GM12878 (cell line): ENCODE data around the gene ART1. TPM values are rescaled to one million over a fixed set of nuclear protein-coding genes. Genes with fewer than 3 reads are reported as not detected.

Experiments used
- ATAC-seq: fragments of 200-7000 bp; cut with Tn5 transposase; 3 replicates; pipeline ENCODE4 v1.9.1; 2020; ENCODE audit warnings: mild to moderate bottlenecking, moderate library complexity
- BruUV-seq: library from RNA; stranded (reverse); fragments of 400-500 nt; replicated peaks from 2 replicates; lab custom pipeline; 2021; lab: Mats Ljungman, UMichigan
- CTCF ChIA-PET: fragments of 300-600 bp; sonication (Branson Sonifier 250); formaldehyde crosslinking; extraction: SDS; loops from one replicate; lab custom pipeline; 2021; ENCODE audit warnings: inconsistent platforms; lab: Yijun Ruan, JAX
- POLR2A ChIA-PET: fragments of 350-600 bp; formaldehyde crosslinking; extraction: SDS; loops from one replicate; lab custom pipeline; 2021; ENCODE audit warnings: inconsistent platforms; lab: Charles Lee
- RAD21 ChIA-PET: fragments of 300-600 bp; sonication (Branson Sonifier 250); formaldehyde crosslinking; loops from one replicate; lab custom pipeline; 2023; ENCODE audit warnings: antibody characterized with exemption; ENCODE audit not compliant: unreplicated experiment; lab: Charles Lee
- SMC1A ChIA-PET: fragments of 300-600 bp; sonication (Branson Sonifier 250); formaldehyde crosslinking; loops from one replicate; lab custom pipeline; 2023; ENCODE audit not compliant: unreplicated experiment, uncharacterized antibody; lab: Charles Lee
- DNase-seq: peaks from one replicate; pipeline ENCODE4 v3.0.0-alpha.2; 2011; ENCODE audit warnings: low read depth, low spot score
- FAIRE-seq: peaks from 3 replicates; lab custom pipeline; 2011; peaks lifted over from hg19 to GRCh38; lab: Jason Lieb, UNC
- H2AFZ ChIP-seq: 2 replicates; pipeline ENCODE4 v1.6.0; 2011; ENCODE audit warnings: low read depth, low read length, control low read depth; ENCODE audit not compliant: control insufficient read depth
- H3K27ac ChIP-seq: 2 replicates; pipeline ENCODE4 v1.5.1; 2011; ENCODE audit warnings: control low read depth; ENCODE audit not compliant: control insufficient read depth, insufficient read depth
- H3K27me3 ChIP-seq, 2 experiments: replicated peaks in 1 of 2; 2 replicates each; pipeline versions ENCODE4 v1.6.0 to v1.6.1; 2011; ENCODE audit warnings: low read length in 1 of 2; ENCODE audit not compliant: control insufficient read depth in 2 of 2, insufficient read depth in 2 of 2
- H3K36me3 ChIP-seq, 2 experiments: 2 replicates each; pipeline ENCODE4 v1.5.1; 2011; ENCODE audit warnings: low read length in 1 of 2; ENCODE audit not compliant: control insufficient read depth in 2 of 2, insufficient read depth in 2 of 2
- H3K4me1 ChIP-seq: 2 replicates; pipeline ENCODE4 v1.6.1; 2011; ENCODE audit warnings: mild to moderate bottlenecking, low read length, moderate library complexity, mixed read lengths; ENCODE audit not compliant: control insufficient read depth, insufficient read depth
- H3K4me2 ChIP-seq: 2 replicates; pipeline ENCODE4 v1.6.0; 2011; ENCODE audit warnings: control low read depth; ENCODE audit not compliant: control insufficient read depth, insufficient read depth
- H3K4me3 ChIP-seq: fragments of 200-600 bp; sonication (generic); 2 replicates; pipeline ENCODE4 v1.5.1; 2016
- H3K79me2 ChIP-seq: 2 replicates; pipeline ENCODE4 v1.6.0; 2011; ENCODE audit warnings: low read length; ENCODE audit not compliant: control insufficient read depth, insufficient read depth
- H3K9ac ChIP-seq: 2 replicates; pipeline ENCODE4 v1.8.0; 2011; ENCODE audit warnings: low read length, control low read depth, mixed read lengths; ENCODE audit not compliant: control insufficient read depth, insufficient read depth
- H3K9me3 ChIP-seq: replicated peaks from 3 replicates; pipeline ENCODE4 v1.5.1; 2011; ENCODE audit warnings: mild to moderate bottlenecking, low read length; ENCODE audit not compliant: control insufficient read depth, insufficient read depth
- H4K20me1 ChIP-seq: 2 replicates; pipeline ENCODE4 v1.6.0; 2011; ENCODE audit not compliant: control insufficient read depth, insufficient read depth
- BACH1 ChIP-seq: fragments of 450-650 bp; IDR thresholded peaks from 2 replicates; pipeline ENCODE4 v1.6.1; 2017; ENCODE audit warnings: mild to moderate bottlenecking, borderline replicate concordance
- BCL3 ChIP-seq: IDR thresholded peaks from 2 replicates; pipeline ENCODE4 v1.6.1; 2011; ENCODE audit warnings: borderline replicate concordance, low read depth, mild to moderate bottlenecking, moderate library complexity, low read length; ENCODE audit not compliant: insufficient read depth, poor library complexity, severe bottlenecking
- CHD1 ChIP-seq: IDR thresholded peaks from 2 replicates; pipeline ENCODE4 v1.6.1; 2012; ENCODE audit warnings: low read depth, low read length, improper control_type of control experiment
- CHD2 ChIP-seq: IDR thresholded peaks from 2 replicates; pipeline ENCODE4 v1.6.1; 2011; ENCODE audit warnings: low read depth, low read length, improper control_type of control experiment, borderline replicate concordance
- EP300 ChIP-seq, 2 experiments: fragments of 150-350 bp in 1 of 2; IDR thresholded peaks; 2 replicates each; pipeline ENCODE4 v1.6.1; 2011 to 2012; ENCODE audit warnings: low read depth in 2 of 2, low read length in 2 of 2, borderline replicate concordance in 1 of 2, improper control_type of control experiment in 1 of 2, inconsistent platforms in 1 of 2; ENCODE audit not compliant: control insufficient read depth in 1 of 2
- GABPA ChIP-seq: IDR thresholded peaks from 2 replicates; pipeline ENCODE4 v1.6.1; 2014; ENCODE audit warnings: antibody characterized with exemption, low read depth, mild to moderate bottlenecking, inconsistent platforms
- HCFC1 ChIP-seq: fragments of 150-350 bp; IDR thresholded peaks from 2 replicates; pipeline ENCODE4 v1.6.1; 2014; ENCODE audit warnings: low read length
- HDAC2 ChIP-seq: fragments of 200-600 bp; sonication (generic); IDR thresholded peaks from 2 replicates; pipeline ENCODE4 v1.6.1; 2017
- IKZF2 ChIP-seq, 2 experiments: fragments of 450-650 bp; IDR thresholded peaks; 2 replicates each; pipeline ENCODE4 v1.6.1; 2017; ENCODE audit warnings: mild to moderate bottlenecking in 2 of 2, moderate library complexity in 2 of 2
- JUND ChIP-seq: IDR thresholded peaks from 2 replicates; pipeline ENCODE4 v1.6.1; 2012; ENCODE audit warnings: low read depth, mild to moderate bottlenecking, low read length, improper control_type of control experiment, moderate library complexity
- NR2C1 ChIP-seq: fragments of 450-650 bp; IDR thresholded peaks from 2 replicates; pipeline ENCODE4 v1.6.1; 2017; ENCODE audit warnings: antibody characterized with exemption, mild to moderate bottlenecking, moderate library complexity
- POLR2AphosphoS2 ChIP-seq: IDR thresholded peaks from 2 replicates; pipeline ENCODE4 v1.6.1; 2011; ENCODE audit warnings: low read depth, mild to moderate bottlenecking, low read length, improper control_type of control experiment, moderate library complexity
- RAD51 ChIP-seq: fragments of 450-650 bp; IDR thresholded peaks from 2 replicates; pipeline ENCODE4 v1.6.1; 2016; ENCODE audit warnings: moderate library complexity, mild to moderate bottlenecking, inconsistent platforms
- RELA ChIP-seq: fragments of 450-650 bp; IDR thresholded peaks from 2 replicates; pipeline ENCODE4 v1.8.0; 2014; ENCODE audit warnings: borderline replicate concordance; ENCODE audit not compliant: partially characterized antibody
- SMAD5 ChIP-seq: IDR thresholded peaks from 2 replicates; pipeline ENCODE4 v1.6.1; 2016; ENCODE audit warnings: antibody characterized with exemption, low read depth
- STAT1 ChIP-seq: fragments of 450-650 bp; conservative IDR thresholded peaks from 2 replicates; pipeline ENCODE4 v1.6.1; 2014; ENCODE audit warnings: antibody characterized with exemption, mild to moderate bottlenecking
- USF2 ChIP-seq: IDR thresholded peaks from 2 replicates; pipeline ENCODE4 v1.6.1; 2011; ENCODE audit warnings: low read depth, low read length, improper control_type of control experiment, borderline replicate concordance
- YY1 ChIP-seq: IDR thresholded peaks from 2 replicates; pipeline ENCODE4 v1.6.1; 2011; ENCODE audit warnings: low read depth, mild to moderate bottlenecking, low read length
- WGBS: methylation state at CpG from one replicate; pipeline ENCODE4 v1.1.6; 2016; ENCODE audit warnings: low lambda C conversion rate; ENCODE audit not compliant: insufficient replicate concordance, insufficient coverage; ENCODE audit errors: missing lambda C conversion rate; 5-methylcytosine and 5-hydroxymethylcytosine counted together
- in situ Hi-C: fragments of 300-500 bp; cut with MboI; formaldehyde crosslinking; loops from 9 replicates; pipeline ENCODE4 v1.14.3; 2018; ENCODE audit warnings: mixed read lengths
- intact Hi-C: fragments of 100-400 bp; cut with micrococcal nuclease; formaldehyde crosslinking; loops from one replicate; pipeline ENCODE4 v1.14.2; 2022; ENCODE audit not compliant: unreplicated experiment
- polyA plus RNA-seq, 11 experiments: library from polyadenylated mRNA; depleted of rRNA in 4 of 11; unstranded in 6 of 11; stranded (reverse) in 5 of 11; fragments of >200 nt; fragmentation: Nextera tagmentation in 4 of 11; fragmentation: Illumina TruSeq in 1 of 11; extraction: Ambion mirVana in 4 of 11; extraction: Trizol in 1 of 11; gene quantifications; 1 replicate in 1 of 11; 2 replicates in 10 of 11; pipeline versions ENCODE4 v1.2.1 to v1.2.3, GENCODE V29; 2011 to 2016; ENCODE audit warnings: inconsistent platforms in 2 of 11, missing spikeins in 2 of 11, low read depth in 1 of 11
- total RNA-seq, 4 experiments: library from RNA; depleted of rRNA in 3 of 4; stranded (reverse); fragments of >200 nt in 3 of 4; fragmentation: Illumina TruSeq in 1 of 4; extraction: Trizol in 1 of 4; gene quantifications; 2 replicates each; pipeline versions ENCODE4 v1.2.1 to v1.2.3, GENCODE V29; 2013 to 2021

Gene ART1
- total and polyA plus RNA-seq, 10 of the 15 experiments (the other 5 are each of a cell fraction or from before 2014, with no cell fraction given) = not detected

- Histone ChIP-seq H3K4me1 (no peaks in the 10 kb centered on the region), H3K36me3 (no peaks in the 10 kb centered on the region), H3K27me3 (no peaks in the 10 kb centered on the region; a peak in 3 of 4 replicates), H3K4me3 (no peak overlapping the region), H4K20me1 (no peaks in the 10 kb centered on the region), H2AFZ (no peak overlapping the region), H3K79me2 (no peaks in the 10 kb centered on the region), H3K4me2 (no peak overlapping the region), H3K27ac (no peak overlapping the region), H3K9ac (no peak overlapping the region), H3K9me3 (no peaks in the 10 kb centered on the region)
- 48% methylated on average over 5 of the region's 5 CpGs for WGBS
- RAD21 ChIA-PET = no interaction called here
- SMC1A ChIA-PET = no interaction called here
- no peak for FAIRE-seq
- DNase-seq = no peak
- in situ Hi-C loops (loop anchor here (10.0 kb wide), 1 partner anchor 63 kb away; no protein-coding TSS in a partner anchor), intact Hi-C loops (no loop called here)
- no peak for ATAC-seq
- CTCF ChIA-PET = no interaction called here
- POLR2A ChIA-PET = interaction anchor here (0.5 kb wide), 1 partner anchor 174 kb away, joined by 3 read pairs; no protein-coding TSS in a partner anchor
- TF ChIP-seq NR2C1 (no peak), EP300 (IDR thresholded peaks at IDR 0.05; ENCODE audit: borderline replicate concordance in 1 of 2, control insufficient read depth in 1 of 2, low read depth in 2 of 2, low read length in 2 of 2) (no peak), HCFC1 (no peak), SMAD5 (no peak), BCL3 (no peak), BACH1 (no peak), RAD51 (no peak), IKZF2 (IDR thresholded peaks at IDR 0.05) (no peak), JUND (no peak), STAT1 (no peak), CHD1 (no peak), RELA (no peak), CHD2 (no peak), POLR2AphosphoS2 (no peak), USF2 (no peak), GABPA (no peak), HDAC2 (no peak), YY1 (no peak)
- no TSS peak for BruUV-seq
Observed at GRCh38 chr11:3632070-3632660, 12.8 kb upstream of the ART1 start.
